PFSK-1 (cell line): ENCODE results near the gene GSPT2.

ENCODE experiments used
- POLR2AphosphoS5 ChIP-seq: IDR thresholded peaks from 2 replicates; pipeline ENCODE4 v1.6.1; 2012; ENCODE audit warnings: low read depth, mild to moderate bottlenecking, control low read depth, low read length, moderate library complexity
- REST ChIP-seq, 2 experiments: IDR thresholded peaks; 2 replicates each; pipeline versions ENCODE4 v1.6.1 to v1.8.0; 2011 to 2012; ENCODE audit warnings: low read depth in 2 of 2, low read length in 2 of 2, control low read depth in 1 of 2, inconsistent platforms in 1 of 2, mild to moderate bottlenecking in 1 of 2, moderate library complexity in 1 of 2; ENCODE audit not compliant: insufficient read depth in 1 of 2
- SIN3A ChIP-seq: IDR thresholded peaks from 2 replicates; pipeline ENCODE4 v1.6.1; 2012; ENCODE audit warnings: mild to moderate bottlenecking, low read length, moderate library complexity, borderline replicate concordance; ENCODE audit not compliant: insufficient read depth

- TF ChIP-seq REST (IDR thresholded peaks at IDR 0.05; ENCODE audit: insufficient read depth in 1 of 2, low read depth in 2 of 2, low read length in 2 of 2): no peak
- TF ChIP-seq POLR2AphosphoS5: no peak
- no peak for TF ChIP-seq SIN3A
Observed at GRCh38 chrX:51747671-51748070, 4.4 kb downstream of the GSPT2 start.
